BJ (cell line): ENCODE measurements around the gene HIVEP3. TPM values are rescaled to one million over a fixed set of nuclear protein-coding genes. Genes with fewer than 3 reads are reported as not detected.

ENCODE experiments used
- CTCF ChIA-PET: fragments of 350-600 bp; formaldehyde crosslinking; extraction: SDS; loops from one replicate; lab custom pipeline; 2021; ENCODE audit warnings: antibody characterized with exemption, inconsistent platforms; lab: Yijun Ruan, JAX
- POLR2A ChIA-PET: fragments of 300-600 bp; sonication (Branson Sonifier 250); formaldehyde crosslinking; extraction: SDS; loops from one replicate; lab custom pipeline; 2021; ENCODE audit warnings: antibody characterized with exemption; lab: Charles Lee
- DNase-seq: peaks from one replicate; pipeline ENCODE4 v3.0.0-alpha.2; 2011; ENCODE audit warnings: low read depth
- H3K27me3 ChIP-seq: 2 replicates; pipeline ENCODE4 v1.6.0; 2011; ENCODE audit warnings: low read length; ENCODE audit not compliant: control insufficient read depth, insufficient read depth
- H3K36me3 ChIP-seq: 2 replicates; pipeline ENCODE4 v1.5.1; 2011; ENCODE audit warnings: low read length; ENCODE audit not compliant: control insufficient read depth, insufficient read depth
- H3K4me3 ChIP-seq: 2 replicates; pipeline ENCODE4 v1.5.1; 2011; ENCODE audit warnings: low read depth, mild to moderate bottlenecking, control low read depth, low read length
- CTCF ChIP-seq: IDR thresholded peaks from 2 replicates; pipeline ENCODE4 v1.5.1; 2011; ENCODE audit warnings: low read depth, mild to moderate bottlenecking, control low read depth, inconsistent platforms, low read length, moderate library complexity; ENCODE audit not compliant: insufficient read depth
- polyA plus RNA-seq: library from polyadenylated mRNA; depleted of rRNA; stranded (reverse); fragments of >200 nt; gene quantifications from 2 replicates; pipeline ENCODE4 v1.2.3, GENCODE V29; 2011

HIVEP3 gene
- polyA plus RNA-seq, 1 experiment, result 4.0 TPM

GRCh38 chr1:41862384-41863221 is 56.1 kb downstream of the HIVEP3 start:
- Histone ChIP-seq H3K27me3 (no peaks in the 10 kb centered on the region), H3K4me3 (no peak overlapping the region), H3K36me3 (no peaks in the 10 kb centered on the region)
- POLR2A ChIA-PET, result interaction anchor here (0.7 kb wide), 1 partner anchor 11 kb away, joined by 4 read pairs; no protein-coding TSS in a partner anchor
- TF ChIP-seq CTCF, result no peak
- DNase-seq, result peak; percentile 74
- CTCF ChIA-PET, result interaction anchor here (1.3 kb wide), 2 partner anchors 14 to 191 kb away, joined by 3 to 4 read pairs; no protein-coding TSS in a partner anchor

- Histone ChIP-seq H3K36me3 (no peaks in the 10 kb centered on the region), H3K27me3 (no peaks in the 10 kb centered on the region), H3K4me3 (no peak overlapping the region)
- DNase-seq, result no peak
- TF ChIP-seq CTCF, result no peak
- POLR2A ChIA-PET, result interaction anchor here (0.7 kb wide), 1 partner anchor 12 kb away, joined by 4 read pairs; no protein-coding TSS in a partner anchor
- CTCF ChIA-PET, result interaction anchor here (1.2 to 1.3 kb wide), 3 partner anchors 11 to 191 kb away, joined by 3 to 4 read pairs (median 4); no protein-coding TSS in a partner anchor
Observed at GRCh38 chr1:41861535-41862383, 57.0 kb downstream of the HIVEP3 start.

- POLR2A ChIA-PET, result no interaction called here
Observed at GRCh38 chr1:41860771-41861170, 58.0 kb downstream of the HIVEP3 start.

GRCh38 chr1:41860214-41860613 is 58.5 kb downstream of the HIVEP3 start:
- no peak for DNase-seq
- TF ChIP-seq CTCF, result no peak
- Histone ChIP-seq H3K36me3 (no peaks in the 10 kb centered on the region), H3K4me3 (no peak overlapping the region), H3K27me3 (no peaks in the 10 kb centered on the region)
- ChIA-PET CTCF (no interaction called here), POLR2A (no interaction called here)

More at GRCh38 chr1:41860771-41861170, 58.0 kb downstream of the HIVEP3 start:
- Histone ChIP-seq H3K27me3 (no peaks in the 10 kb centered on the region), H3K4me3 (no peak overlapping the region), H3K36me3 (no peaks in the 10 kb centered on the region)
- DNase-seq, result no peak
- no peak for TF ChIP-seq CTCF
- CTCF ChIA-PET, result interaction anchor here (1.2 kb wide), 1 partner anchor 12 kb away, joined by 4 read pairs; no protein-coding TSS in a partner anchor

GRCh38 chr1:41859686-41860085 is 59.0 kb downstream of the HIVEP3 start:
- no peak for DNase-seq
- Histone ChIP-seq H3K4me3 (no peak overlapping the region), H3K27me3 (no peaks in the 10 kb centered on the region), H3K36me3 (no peaks in the 10 kb centered on the region)
- CTCF ChIA-PET, result no interaction called here
- POLR2A ChIA-PET, result no interaction called here
- TF ChIP-seq CTCF, result no peak
